ENCODE measurements around the gene PSMD12. TPM values are rescaled to one million over a fixed set of nuclear protein-coding genes. Genes with fewer than 3 reads are reported as not detected.

PSMD12 gene
- total and polyA plus RNA-seq, 9 of the 15 experiments (the other 6 are each of a cell fraction or from before 2014, with no cell fraction given): 36.6 to 150 (median 65.5) TPM

DNA sequence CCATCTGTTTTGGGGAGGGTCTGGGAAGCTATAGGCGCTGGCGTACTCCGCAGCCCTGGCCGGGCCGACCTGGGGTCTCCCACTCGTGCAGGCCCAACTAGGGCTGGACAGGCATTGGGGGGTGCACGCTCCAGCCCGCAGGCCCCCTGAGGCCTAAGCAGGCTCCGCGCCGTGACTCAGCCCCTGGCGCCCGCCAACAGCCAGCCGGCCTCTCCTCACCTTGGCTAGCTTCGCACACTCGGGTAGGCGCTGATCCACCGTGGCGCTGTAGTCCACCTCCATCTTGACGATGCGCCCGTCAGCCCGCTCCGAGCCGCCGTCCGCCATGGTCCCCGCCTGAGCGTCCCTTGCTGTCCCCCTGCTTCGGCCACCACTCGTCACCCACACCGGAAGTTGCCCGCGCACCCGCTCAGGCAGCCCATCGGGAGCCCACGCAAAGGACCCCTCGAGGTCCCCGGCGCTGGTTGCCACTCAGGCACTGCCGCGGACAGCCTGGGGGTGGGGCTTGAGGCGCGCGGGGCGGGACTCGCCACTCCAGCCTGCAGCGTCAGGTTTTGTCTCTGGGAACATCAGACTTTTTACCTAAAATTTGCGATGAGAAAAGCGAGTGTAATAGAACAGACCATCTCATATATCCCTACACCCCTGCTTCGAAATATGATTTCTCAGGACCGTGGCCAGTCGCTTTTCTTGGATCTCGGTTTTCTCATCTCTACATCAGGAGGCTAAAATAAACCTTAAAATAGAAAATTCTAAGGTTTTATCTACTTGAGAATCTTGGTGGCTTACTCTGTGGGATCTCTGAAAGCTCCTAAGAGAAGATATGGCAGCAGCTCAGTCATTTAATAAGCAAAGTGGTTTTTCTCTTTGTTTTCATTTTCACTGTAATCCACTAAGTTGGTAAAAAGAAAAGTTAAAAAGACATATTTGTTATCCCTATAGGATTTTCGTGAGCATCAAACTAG, at the start of gene PSMD12 (continued):
- TF ChIP-seq, protein P1, sequence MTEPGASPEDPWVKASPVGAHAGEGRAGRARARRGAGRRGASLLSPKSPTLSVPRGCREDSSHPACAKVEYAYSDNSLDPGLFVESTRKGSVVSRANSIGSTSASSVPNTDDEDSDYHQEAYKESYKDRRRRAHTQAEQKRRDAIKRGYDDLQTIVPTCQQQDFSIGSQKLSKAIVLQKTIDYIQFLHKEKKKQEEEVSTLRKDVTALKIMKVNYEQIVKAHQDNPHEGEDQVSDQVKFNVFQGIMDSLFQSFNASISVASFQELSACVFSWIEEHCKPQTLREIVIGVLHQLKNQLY (CRISPR knock-in tag; conservative IDR thresholded peaks at IDR 0.05): 0 out of 4 replicates have a peak, but pooled peaks of 1 of the 2 experiments have one; percentile 27
- TF ChIP-seq, protein P2, sequence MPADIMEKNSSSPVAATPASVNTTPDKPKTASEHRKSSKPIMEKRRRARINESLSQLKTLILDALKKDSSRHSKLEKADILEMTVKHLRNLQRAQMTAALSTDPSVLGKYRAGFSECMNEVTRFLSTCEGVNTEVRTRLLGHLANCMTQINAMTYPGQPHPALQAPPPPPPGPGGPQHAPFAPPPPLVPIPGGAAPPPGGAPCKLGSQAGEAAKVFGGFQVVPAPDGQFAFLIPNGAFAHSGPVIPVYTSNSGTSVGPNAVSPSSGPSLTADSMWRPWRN (IDR thresholded peaks at IDR 0.05; ENCODE audit: low read depth): no peak
- TF ChIP-seq, protein P3, sequence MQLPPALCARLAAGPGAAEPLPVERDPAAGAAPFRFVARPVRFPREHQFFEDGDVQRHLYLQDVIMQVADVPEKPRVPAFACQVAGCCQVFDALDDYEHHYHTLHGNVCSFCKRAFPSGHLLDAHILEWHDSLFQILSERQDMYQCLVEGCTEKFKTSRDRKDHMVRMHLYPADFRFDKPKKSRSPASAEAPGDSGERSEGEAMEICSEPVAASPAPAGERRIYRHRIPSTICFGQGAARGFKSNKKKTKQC (CRISPR knock-in tag; IDR thresholded peaks at IDR 0.05): peak; percentile 88
- TF ChIP-seq, protein P4, sequence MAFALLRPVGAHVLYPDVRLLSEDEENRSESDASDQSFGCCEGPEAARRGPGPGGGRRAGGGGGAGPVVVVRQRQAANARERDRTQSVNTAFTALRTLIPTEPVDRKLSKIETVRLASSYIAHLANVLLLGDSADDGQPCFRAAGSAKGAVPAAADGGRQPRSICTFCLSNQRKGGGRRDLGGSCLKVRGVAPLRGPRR (CRISPR knock-in tag; IDR thresholded peaks at IDR 0.05): no peak
- TF ChIP-seq, protein P5, sequence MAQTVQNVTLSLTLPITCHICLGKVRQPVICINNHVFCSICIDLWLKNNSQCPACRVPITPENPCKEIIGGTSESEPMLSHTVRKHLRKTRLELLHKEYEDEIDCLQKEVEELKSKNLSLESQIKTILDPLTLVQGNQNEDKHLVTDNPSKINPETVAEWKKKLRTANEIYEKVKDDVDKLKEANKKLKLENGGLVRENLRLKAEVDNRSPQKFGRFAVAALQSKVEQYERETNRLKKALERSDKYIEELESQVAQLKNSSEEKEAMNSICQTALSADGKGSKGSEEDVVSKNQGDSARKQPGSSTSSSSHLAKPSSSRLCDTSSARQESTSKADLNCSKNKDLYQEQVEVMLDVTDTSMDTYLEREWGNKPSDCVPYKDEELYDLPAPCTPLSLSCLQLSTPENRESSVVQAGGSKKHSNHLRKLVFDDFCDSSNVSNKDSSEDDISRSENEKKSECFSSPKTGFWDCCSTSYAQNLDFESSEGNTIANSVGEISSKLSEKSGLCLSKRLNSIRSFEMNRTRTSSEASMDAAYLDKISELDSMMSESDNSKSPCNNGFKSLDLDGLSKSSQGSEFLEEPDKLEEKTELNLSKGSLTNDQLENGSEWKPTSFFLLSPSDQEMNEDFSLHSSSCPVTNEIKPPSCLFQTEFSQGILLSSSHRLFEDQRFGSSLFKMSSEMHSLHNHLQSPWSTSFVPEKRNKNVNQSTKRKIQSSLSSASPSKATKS (CRISPR knock-in tag; IDR thresholded peaks at IDR 0.05): no peak
- TF ChIP-seq CHCHD3 (CRISPR knock-in tag; IDR thresholded peaks at IDR 0.05) (no peak), ZNF507 (tag; conservative IDR thresholded peaks at IDR 0.05) (no peak), PHF20 (IDR thresholded peaks at IDR 0.05; ENCODE audit: partially characterized antibody) (peak; percentile 88), POU5F1 (IDR thresholded peaks at IDR 0.05; ENCODE audit: borderline replicate concordance, low read depth, low read length, partially characterized antibody) (no peak), ZBED1 (IDR thresholded peaks at IDR 0.05) (peak; percentile 48; the same call in 1 of the 2 replicates), MYBL2 (IDR thresholded peaks at IDR 0.05; ENCODE audit: low read depth) (no peak), MYBL2 (CRISPR knock-in tag; IDR thresholded peaks at IDR 0.05; ENCODE audit: borderline replicate concordance) (no peak), KAT2B (IDR thresholded peaks at IDR 0.05; ENCODE audit: low read depth, low read length) (no peak), RFX7 (CRISPR knock-in tag; IDR thresholded peaks at IDR 0.05) (no peak), DMBX1 (CRISPR knock-in tag; IDR thresholded peaks at IDR 0.05; ENCODE audit: borderline replicate concordance) (no peak), FOXK1 (CRISPR knock-in tag; IDR thresholded peaks at IDR 0.05; ENCODE audit: borderline replicate concordance) (0 out of 2 replicates have a peak, but pooled peaks have one; percentile 49), WHSC1 (IDR thresholded peaks at IDR 0.05; ENCODE audit: low read length) (no peak)
- TF ChIP-seq, protein P6, sequence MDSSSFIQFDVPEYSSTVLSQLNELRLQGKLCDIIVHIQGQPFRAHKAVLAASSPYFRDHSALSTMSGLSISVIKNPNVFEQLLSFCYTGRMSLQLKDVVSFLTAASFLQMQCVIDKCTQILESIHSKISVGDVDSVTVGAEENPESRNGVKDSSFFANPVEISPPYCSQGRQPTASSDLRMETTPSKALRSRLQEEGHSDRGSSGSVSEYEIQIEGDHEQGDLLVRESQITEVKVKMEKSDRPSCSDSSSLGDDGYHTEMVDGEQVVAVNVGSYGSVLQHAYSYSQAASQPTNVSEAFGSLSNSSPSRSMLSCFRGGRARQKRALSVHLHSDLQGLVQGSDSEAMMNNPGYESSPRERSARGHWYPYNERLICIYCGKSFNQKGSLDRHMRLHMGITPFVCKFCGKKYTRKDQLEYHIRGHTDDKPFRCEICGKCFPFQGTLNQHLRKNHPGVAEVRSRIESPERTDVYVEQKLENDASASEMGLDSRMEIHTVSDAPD (CRISPR knock-in tag; IDR thresholded peaks at IDR 0.05): no peak

Measured in K562 (cell line).